ENCODE measurements around the gene TMEM238L.

The TMEM238L gene

GRCh38 chr17:10790491-10791401 is 13.2 kb downstream of the TMEM238L start:
- in situ Hi-C loops (cut with MboI; ENCODE audit: low sequenced_read_pairs, unreplicated experiment): no loop called here
- DNase-seq (ENCODE audit: low spot score): no peak
- TF ChIP-seq, protein P1, sequence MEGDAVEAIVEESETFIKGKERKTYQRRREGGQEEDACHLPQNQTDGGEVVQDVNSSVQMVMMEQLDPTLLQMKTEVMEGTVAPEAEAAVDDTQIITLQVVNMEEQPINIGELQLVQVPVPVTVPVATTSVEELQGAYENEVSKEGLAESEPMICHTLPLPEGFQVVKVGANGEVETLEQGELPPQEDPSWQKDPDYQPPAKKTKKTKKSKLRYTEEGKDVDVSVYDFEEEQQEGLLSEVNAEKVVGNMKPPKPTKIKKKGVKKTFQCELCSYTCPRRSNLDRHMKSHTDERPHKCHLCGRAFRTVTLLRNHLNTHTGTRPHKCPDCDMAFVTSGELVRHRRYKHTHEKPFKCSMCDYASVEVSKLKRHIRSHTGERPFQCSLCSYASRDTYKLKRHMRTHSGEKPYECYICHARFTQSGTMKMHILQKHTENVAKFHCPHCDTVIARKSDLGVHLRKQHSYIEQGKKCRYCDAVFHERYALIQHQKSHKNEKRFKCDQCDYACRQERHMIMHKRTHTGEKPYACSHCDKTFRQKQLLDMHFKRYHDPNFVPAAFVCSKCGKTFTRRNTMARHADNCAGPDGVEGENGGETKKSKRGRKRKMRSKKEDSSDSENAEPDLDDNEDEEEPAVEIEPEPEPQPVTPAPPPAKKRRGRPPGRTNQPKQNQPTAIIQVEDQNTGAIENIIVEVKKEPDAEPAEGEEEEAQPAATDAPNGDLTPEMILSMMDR (IDR thresholded peaks at IDR 0.05; ENCODE audit: borderline replicate concordance, control extremely low read depth, extremely low read depth, insufficient read depth, missing control alignments): no peak

DNA sequence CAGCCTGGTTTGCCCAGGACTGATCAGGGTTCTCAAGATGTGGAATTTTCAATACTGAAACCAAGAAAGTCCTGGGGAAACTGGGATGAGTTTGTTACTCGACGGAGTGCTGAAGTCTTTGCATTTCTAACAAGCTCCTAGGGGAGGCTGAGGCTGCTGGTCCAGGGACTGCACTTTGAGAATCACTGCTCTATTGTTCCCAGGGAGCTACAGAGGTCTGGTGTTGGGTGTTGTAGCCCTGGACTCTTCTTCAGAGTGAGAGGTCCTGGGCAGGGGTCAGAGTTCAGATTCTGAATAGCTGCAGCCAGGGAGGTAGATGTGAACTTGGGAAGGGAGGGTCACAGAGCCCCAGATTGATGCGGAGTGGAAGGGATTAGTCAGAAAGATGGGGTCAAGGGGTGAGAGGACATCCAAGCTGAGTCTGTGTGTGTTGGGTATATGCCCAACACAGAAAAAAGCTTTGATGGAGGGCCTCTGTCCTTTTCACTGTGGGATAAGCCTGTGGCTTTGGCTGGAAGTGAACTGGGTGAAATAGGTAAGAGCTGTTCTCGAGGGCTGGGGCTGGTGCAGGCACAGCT is 14.1 kb downstream of the TMEM238L start:
- TF ChIP-seq, protein P1 (IDR thresholded peaks at IDR 0.05; ENCODE audit: borderline replicate concordance, control extremely low read depth, extremely low read depth, insufficient read depth, missing control alignments): no peak
- in situ Hi-C loops (cut with MboI; ENCODE audit: low sequenced_read_pairs, unreplicated experiment): no loop called here

DNA sequence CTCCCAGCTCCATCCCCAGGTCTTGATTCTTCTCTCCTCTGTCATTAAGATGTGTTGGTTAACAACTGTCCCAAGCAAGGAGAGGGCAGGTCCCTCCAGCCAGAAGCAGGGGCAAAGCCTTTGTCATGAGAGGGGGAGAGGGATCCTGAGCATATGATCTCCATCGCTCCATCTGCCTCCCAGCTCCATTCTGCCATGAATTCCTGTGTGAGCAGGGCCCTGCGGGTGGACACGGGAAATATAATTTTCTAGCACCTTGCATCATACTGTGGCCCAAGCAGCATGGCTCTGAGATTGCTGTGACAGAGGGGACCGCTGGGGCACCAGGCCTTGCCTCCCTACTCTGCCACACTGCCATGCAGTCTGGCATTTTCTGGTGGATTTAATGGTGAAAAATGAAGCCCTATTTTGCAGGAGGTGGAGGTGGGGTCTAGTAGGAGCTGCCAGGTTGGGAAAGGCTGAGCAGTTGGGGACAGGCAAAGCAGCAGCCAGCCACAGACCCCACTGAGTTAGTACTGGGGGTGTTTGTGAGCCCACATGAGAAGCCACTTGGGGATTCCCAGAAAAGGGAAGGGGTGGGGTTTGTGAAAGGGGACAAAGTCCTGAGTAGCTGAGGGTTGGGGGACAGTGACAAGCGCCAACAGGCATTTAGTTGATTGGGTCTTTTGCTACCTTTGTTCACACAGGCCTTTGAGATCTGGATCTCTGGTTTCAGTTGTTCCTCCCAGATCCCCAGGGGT is 16.4 kb downstream of the TMEM238L start:
- in situ Hi-C loops (cut with MboI; ENCODE audit: low sequenced_read_pairs, unreplicated experiment): no loop called here
- DNase-seq (ENCODE audit: low spot score): no peak
- TF ChIP-seq, protein P1 (IDR thresholded peaks at IDR 0.05; ENCODE audit: borderline replicate concordance, control extremely low read depth, extremely low read depth, insufficient read depth, missing control alignments): no peak

More for the DNA sequence above, 14.1 kb downstream of the TMEM238L start:
- no peak for DNase-seq (ENCODE audit: low spot score)

DNA sequence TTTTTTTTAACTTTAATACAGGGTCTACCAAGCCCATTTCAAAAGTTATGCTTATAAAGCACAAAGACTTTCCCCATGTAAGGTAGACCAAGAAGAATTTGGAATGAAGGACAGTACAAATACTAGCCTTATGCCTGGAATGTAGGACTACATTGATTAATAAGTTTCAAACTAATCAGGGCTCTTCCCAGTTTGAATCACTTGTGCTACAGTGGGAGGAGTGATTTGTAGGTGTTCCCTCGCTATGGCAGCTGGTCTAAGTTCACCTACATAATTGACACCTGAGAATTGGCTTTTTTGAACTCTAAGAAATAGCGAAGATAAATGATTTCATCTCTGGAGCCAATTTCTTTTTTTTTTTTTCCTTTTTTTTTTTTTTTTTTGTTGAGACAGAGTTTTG is 18.6 kb downstream of the TMEM238L start:
- TF ChIP-seq, protein P1 (IDR thresholded peaks at IDR 0.05; ENCODE audit: borderline replicate concordance, control extremely low read depth, extremely low read depth, insufficient read depth, missing control alignments): no peak
- in situ Hi-C loops (cut with MboI; ENCODE audit: low sequenced_read_pairs, unreplicated experiment): no loop called here
- DNase-seq (ENCODE audit: low spot score): no peak

DNA sequence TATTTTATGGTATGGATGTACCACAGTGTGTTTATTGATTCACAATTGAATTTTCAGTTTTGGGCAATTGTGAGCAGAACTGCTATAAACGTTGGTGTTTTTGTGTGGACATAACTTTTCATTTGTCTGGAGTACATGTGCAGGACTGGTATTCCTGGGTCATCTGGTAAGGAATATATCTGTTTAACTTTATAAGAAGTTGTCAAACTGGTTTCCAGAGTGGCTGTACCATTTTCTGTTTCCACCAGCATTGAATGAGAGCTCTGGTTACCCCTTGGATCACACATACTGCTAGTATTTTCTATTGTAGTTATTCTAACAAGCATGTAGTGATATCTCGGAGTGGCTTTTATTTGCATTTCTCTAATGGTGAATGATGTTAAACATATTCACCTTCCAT is 24.3 kb downstream of the TMEM238L start:
- DNase-seq (ENCODE audit: low spot score): no peak
- in situ Hi-C loops (cut with MboI; ENCODE audit: low sequenced_read_pairs, unreplicated experiment): no loop called here
- TF ChIP-seq, protein P1 (IDR thresholded peaks at IDR 0.05; ENCODE audit: borderline replicate concordance, control extremely low read depth, extremely low read depth, insufficient read depth, missing control alignments): no peak

DNA sequence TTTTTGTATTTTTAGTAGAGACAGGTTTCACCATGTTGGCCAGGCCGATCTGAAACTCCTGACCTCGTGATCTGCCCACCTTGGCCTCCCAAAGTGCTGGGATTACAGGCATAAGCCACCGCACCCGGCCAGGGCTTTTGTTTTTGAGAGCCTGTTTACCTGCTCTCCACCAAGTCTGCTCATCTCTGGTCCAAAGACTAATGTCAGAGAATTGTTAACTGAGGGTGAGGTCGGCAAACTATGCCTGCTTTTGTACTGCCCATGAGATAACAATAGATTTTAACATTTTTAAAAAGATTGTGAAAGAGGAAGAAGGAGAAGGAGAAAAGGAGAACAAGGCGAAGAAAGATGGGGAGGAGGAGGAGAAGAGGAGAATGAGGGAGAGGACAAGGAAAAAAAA is 26.0 kb downstream of the TMEM238L start:
- no peak for DNase-seq (ENCODE audit: low spot score)
- TF ChIP-seq, protein P1 (IDR thresholded peaks at IDR 0.05; ENCODE audit: borderline replicate concordance, control extremely low read depth, extremely low read depth, insufficient read depth, missing control alignments): no peak
- in situ Hi-C loops (cut with MboI; ENCODE audit: low sequenced_read_pairs, unreplicated experiment): no loop called here
